22Rv1 (cell line): ENCODE data around the gene ARHGAP26.

ENCODE experiments used
- CTCF ChIP-seq: fragments of 450-650 bp; IDR thresholded peaks from 2 replicates; pipeline ENCODE4 v1.5.1; 2017; ENCODE audit warnings: mild to moderate bottlenecking
- ZFX ChIP-seq: fragments of 450-650 bp; IDR thresholded peaks from 2 replicates; pipeline ENCODE4 v1.6.1; 2017; ENCODE audit warnings: antibody characterized with exemption, borderline replicate concordance

DNA sequence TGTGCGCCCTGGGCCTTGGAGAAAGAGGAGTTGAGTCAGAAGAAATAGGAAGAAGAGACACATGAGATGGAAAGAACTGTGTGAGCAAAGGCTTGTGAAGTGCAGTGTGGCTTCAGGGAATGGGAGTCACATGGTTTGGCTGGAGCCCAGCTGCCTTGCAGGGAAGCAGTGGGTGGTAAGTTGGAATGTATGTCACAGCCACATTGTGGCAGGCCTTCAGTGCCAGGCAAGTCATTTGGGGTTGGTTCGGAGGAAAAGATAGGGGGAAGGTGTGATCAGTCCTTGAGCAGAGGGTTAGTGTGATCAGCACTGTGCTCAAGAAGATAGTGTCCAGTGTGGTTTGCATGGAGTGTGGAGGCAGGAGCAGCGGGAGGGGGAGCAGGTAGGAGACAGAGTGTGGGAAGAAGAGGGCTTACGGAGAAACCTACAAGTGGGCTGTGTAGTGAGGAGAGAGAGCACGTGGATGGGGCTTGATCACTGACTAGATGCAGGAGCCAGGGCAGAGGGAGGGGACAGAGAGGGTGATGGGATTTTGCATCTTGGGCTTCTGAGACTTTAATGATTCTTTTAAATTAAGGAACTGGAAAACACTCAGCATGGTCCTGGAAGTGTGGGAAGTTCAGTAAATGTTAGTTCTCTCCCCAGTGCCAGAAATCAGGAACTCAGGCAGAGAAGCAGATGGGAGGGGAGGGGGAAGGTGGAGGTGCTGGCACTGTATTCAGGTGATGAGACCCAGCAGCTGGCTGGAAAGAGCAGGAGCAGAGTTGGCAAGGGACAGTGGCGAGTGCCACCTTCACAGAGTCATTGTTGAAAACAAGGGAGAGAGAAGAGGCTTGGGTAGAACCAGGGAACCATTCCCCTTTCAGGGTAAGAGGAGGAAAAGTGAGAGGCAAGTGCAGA lies 46.6 kb downstream of the ARHGAP26 start:
- TF ChIP-seq CTCF, result no peak
- TF ChIP-seq ZFX, result no peak
